CMK (cell line): ENCODE measurements around the gene NEAT1.
A peak's percentile ranks its signal among the peaks of the same experiment; 100 is the strongest.

Experiments
- DNase-seq: peaks from one replicate; pipeline ENCODE4 v3.0.0-alpha.2; 2010; ENCODE audit warnings: low read depth

Gene NEAT1

DNA sequence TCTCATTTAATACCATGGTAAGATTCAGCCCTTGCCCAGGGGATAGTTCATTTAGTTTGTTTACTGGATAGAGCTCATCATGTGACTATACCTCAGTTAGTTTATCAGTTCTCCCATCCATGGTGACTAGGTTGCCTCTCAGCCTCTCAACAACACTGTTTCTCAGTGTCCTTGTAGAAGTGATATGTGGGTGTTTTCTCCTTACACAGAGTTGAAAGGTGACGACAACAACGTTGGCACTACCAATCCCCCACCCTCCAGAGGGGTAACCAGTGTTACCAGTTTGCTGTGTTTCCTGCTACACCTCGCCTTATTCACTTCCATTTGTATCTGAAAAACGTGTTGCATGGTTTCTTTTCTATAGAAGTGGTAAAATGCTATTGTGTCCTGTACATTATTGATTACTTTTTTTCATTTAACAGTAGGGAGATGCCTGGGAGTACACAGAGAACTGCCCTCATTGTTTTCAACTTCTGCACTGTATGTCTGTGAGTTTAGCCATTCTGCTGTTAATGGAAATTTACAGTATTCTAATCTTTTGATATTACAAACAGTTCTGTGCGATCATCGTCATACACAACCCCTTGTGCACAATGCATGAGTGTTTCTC lies 11.6 kb downstream of the NEAT1 start:
- DNase-seq = no peak

DNA sequence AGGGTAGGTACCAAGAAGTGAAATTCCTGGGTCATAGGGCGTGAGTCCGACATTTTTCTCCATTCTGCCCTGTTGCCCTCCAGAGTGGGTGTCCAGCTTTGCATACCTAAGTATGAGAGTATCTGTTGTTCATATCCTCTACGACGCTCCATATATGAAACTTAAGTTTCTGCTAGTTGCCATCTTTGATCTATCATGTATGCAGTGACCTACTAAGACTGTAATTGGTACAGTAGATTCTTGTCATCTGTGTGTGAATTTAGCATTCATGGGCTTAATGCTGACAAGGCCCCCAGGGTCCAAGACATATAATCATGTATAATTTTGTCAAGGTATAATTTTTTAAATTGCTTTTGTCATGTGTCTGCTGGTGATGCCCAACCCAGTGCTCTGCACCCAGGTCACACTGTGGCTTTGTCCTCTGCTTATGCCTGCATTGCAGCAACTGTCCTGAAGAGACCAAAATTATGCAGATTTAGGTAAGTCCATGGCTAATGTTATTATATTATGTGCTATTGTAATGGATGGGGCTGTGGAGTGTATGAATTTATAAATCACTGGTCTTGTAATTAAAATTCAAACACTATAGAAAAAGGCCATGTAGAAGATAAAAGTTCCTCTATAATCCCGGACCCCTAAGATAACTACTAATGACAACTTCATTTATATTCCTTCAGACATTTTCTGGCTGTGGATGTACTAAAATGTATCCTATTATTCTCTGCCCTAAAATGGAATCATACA lies 12.2 kb downstream of the NEAT1 start:
- no peak for DNase-seq

DNA sequence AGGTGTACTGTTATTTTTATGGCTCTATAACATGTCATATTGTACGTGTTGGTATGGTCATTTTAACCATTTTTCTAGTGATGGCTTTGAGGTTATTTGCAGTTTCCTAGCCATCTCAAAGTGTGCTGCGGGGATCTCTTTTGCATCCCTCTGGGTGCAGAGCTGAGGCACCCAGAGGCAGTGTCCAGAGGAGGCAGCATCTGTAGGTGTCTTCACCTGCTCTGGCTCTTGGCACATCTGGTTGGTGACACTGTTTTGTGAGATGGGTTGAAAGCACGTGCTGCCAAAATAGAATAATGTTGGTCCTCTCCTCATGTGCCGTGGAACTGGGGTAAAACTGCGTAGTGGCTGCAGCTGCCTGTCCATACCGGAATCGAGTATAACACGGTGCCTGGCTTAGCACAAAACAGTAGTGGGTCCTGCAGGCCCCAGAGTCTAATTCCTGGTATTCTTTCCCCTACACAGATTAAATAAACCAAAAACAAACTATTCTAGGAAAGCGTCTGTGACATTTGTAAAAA lies 12.9 kb downstream of the NEAT1 start:
- no peak for DNase-seq

DNA sequence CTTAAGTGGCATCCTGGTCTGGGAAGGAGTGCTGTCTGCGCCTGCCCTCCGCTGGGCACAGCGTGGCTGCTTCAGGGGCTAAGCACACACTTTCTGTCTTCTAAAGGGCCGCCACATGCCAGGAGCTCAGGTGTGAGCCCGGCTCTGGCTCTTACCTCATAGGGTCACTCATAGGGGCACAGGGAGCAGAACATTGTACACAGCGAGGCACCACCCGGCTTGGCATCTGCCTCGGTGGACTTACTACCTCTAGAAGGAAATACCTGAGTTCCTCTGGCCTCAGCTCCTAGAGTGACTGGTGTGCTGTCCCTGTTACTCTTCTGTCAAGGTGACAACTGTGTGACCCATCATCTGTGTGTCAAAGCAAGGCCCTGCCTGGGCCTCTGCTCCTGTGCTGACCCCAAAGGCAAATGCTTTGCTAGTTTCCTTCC lies 13.4 kb downstream of the NEAT1 start:
- no peak for DNase-seq

DNA sequence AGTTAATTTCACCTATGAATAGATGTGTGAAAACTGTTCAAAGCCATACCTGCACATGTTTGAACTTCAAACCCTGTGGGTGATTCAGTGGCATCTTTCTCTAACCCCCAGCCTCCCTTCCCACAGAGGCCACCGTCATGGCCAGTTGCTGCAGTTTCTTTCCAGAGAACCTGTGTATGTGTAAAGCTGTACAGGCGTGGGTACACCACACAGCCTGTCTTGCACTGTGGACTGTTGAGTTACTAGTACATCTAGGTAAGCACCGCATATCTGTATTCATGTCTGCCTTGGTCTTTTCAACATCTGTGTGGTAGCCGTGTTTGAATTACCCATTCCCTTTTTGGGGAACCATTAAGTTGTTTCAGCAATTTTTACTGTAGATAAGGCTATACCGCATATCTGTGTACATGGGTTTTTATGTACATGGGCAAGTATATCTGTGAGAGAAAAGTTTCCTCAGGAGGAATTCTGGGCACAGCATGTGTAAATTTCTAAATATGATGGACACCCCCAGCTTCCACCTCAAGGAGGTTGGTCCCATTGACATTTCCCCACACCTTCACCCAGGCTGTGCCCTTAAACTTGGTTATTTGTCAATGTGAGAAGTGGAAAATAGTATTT lies 13.9 kb downstream of the NEAT1 start:
- no peak for DNase-seq

DNA sequence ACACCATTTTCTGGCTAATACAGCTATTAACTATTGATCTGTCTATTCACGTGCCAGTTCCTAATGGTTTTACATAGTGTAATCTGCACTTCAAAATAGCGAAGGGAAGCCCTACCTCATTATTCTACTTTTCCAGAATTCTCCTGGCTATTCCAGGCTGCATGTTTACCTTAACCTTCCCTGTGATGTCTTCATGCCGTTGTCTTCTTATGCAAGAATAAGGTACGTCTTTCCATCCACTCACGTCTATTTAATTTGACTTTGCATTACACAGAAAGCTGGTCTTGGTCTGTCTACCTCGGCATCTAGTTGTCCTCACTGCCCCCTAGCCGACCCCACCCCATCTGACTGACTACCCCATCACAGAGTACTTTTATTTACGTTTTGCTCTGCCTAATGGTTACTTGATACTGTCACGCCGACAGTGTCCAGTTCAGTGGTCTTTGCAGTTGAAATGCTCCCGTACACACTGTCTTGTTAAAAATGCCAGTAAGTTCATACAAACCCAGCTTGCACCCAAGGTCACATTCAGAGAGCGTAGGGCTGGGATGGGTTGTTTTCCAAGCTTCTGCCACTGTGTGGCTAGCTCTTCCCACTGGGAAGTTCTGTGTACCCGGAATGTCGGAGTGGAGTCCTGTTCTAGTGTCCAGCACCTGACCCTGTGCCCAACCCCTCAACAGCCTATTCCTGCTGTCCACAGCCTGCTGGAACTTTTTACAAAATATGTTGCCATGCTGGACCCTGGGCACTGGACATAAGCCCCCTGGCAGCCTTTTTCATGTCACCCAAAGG lies 15.0 kb downstream of the NEAT1 start:
- DNase-seq = no peak

DNA sequence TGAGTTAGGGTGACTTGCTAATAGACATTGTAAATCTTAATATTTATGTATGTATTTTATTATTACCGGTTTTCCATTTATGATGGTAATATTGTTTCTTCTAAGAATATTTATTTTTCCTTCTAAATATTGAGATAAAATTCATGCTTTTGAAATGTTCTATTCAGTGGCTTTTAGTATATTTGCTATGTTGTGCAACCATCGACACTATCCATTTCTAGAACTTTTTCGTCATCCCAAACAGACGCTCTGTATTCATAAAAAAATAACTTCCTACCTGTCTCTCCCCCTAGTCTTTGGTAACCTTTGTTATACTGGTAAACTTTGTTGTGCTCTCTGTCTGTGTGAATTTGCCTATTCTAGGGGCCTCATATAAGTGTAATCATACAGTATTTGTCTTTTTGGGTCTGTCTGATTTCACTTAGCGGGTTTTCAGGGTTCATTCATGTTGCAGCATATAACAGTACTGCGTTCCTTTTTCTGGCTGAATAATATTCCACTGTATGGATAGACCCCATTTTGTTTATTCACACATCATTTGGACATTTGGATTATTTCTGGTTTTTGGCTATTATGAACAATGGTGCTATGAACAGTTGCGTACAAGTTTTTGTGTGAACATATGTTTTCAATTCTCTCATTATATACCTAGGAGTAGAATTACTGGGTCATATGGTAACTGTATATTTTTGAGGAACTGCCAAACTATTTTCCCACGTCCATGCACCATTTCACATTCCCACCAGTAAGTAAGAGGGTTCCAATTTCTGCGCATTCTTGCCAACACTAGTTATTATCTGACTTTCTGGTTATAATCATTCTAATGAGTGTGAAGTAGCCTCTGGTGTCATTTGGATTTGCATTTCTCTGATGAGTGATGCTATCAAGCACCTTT lies 15.9 kb downstream of the NEAT1 start:
- no peak for DNase-seq

DNA sequence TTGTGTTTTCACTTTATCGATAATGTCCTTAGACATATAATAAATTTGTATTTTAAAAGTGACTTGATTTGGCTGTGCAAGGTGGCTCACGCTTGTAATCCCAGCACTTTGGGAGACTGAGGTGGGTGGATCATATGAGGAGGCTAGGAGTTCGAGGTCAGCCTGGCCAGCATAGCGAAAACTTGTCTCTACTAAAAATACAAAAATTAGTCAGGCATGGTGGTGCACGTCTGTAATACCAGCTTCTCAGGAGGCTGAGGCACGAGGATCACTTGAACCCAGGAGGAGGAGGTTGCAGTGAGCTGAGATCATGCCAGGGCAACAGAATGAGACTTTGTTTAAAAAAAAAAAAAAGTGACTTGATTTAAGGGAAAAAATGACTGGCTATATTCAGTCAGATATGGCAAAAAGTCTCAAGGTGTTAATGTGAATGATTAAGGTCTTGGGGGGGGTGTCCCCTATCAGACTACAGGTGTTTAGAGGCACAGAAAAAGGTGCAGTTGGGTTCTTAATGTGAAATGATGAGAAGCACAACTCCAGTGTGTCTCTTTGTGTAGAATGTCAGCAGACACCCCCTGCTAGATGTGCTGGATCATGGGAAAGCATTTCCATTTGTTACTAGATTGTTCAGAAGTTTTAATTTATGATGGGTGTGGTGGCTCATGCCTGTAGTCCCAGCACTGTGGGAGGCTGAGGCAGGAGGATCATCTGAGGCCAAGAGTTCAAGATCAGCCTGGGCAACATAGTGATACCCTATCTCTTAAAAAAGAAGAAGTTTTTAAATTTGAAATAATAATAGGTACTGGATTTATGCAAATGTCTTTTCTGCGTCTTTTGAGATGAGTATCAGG lies 17.0 kb downstream of the NEAT1 start:
- no peak for DNase-seq

DNA sequence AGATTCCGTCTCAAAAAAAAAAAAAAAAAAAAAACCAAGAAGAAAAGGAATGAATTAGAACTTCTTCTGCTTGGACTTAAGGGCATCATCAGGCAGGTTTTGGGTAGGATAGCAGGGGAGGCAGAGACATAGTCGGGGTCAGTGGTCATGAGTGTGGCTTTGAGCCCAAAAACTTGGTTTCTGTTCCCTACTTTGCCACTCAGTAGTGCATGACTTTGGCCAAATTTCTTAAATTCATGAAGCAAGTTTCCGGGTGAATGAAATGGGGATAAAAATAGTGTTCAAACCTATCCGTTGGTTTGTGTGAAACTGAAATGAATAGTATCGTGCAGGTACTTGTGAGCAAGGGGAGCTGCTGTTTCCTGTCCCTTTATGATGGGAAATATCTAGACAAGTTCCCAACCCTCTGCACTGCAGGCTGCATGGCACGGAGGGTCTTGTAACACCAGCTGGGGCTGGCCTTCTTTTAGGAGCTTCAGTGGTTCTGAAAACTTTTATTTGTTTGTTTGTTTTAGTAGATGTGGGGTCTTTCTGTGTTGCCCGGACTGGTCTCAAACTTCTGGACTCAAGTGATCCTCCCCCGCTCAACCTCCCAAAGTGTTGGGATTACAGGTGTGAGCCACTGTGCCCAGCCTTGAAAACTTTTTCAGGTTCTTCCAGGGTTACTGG lies 18.4 kb downstream of the NEAT1 start:
- DNase-seq = no peak

DNA sequence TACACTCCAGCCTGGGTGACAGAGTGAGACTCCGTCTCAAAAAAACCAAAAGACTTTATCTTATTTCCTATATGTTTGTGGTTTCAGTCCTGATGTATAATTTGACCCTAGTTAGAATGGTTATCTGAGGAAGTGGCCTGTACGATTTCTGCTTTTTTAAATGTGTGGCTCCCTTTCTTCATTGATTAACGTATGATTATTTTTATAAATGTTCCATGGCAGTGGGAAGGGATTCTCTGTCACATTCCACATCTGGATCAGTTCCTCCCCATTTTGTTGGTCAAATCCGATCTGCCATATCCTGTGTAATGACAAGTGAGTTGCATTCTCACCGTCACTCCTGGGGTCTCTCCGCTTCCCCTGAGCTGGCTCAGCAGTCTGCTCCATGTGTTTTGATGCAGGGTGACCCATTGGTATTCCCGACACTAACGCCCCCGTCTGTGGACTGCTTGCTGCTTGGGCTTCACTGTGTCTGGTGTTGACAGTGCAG lies 20.3 kb downstream of the NEAT1 start:
- DNase-seq = peak; percentile 56

DNA sequence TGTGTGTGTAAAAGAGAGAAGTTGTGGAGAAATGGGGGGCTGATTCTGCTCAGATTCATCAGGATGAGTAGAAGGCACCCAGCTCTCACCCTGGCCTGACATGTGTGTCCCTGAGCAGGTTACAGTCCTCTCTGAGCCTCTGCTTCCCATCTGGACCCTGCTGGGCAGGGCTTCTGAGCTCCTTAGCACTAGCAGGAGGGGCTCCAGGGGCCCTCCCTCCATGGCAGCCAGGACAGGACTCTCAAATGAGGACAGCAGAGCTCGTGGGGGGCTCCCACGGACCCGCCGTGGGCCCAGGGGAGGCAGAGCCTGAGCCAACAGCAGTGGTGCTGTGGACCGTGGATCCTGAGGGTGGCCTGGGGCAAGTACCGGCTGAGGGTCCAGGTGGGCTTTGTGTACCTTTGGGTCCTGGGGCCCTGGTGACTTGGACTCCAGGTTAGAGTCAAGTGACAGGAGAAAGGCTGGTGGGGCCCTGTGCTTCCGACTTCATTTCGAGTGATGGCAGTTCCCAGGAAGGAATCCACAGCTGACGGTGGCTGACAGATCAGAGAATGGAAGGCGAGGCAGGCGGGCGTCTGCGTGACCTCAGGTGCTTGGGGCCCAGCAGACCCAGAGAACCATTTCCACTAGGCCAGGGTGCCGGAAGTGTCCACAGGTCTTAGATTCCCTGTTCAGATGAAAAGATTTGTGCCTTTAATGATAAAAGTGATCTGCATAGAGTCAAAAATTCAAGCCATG lies 21.9 kb downstream of the NEAT1 start:
- no peak for DNase-seq

DNA sequence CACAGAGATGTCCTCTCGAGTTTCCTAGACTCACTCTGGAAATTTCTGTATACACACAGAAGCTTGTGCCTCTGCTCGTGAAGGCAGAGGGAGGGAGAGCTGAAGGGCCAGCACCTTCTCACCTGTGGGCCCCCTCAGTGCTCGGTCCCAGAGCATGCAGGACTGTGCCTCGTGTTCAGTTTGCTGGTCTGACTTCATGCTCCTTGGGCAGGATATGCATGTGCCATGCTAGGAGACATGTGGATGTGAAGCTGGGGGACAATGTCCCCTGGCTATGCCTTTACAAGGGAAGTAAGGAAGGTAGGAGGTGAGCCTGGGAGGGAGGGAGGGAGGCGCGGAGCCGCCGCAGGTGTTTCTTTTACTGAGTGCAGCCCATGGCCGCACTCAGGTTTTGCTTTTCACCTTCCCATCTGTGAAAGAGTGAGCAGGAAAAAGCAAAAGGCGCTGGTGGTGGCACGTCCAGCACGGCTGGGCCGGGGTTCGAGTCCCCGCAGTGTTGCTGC lies 22.6 kb downstream of the NEAT1 start:
- DNase-seq = no peak

DNA sequence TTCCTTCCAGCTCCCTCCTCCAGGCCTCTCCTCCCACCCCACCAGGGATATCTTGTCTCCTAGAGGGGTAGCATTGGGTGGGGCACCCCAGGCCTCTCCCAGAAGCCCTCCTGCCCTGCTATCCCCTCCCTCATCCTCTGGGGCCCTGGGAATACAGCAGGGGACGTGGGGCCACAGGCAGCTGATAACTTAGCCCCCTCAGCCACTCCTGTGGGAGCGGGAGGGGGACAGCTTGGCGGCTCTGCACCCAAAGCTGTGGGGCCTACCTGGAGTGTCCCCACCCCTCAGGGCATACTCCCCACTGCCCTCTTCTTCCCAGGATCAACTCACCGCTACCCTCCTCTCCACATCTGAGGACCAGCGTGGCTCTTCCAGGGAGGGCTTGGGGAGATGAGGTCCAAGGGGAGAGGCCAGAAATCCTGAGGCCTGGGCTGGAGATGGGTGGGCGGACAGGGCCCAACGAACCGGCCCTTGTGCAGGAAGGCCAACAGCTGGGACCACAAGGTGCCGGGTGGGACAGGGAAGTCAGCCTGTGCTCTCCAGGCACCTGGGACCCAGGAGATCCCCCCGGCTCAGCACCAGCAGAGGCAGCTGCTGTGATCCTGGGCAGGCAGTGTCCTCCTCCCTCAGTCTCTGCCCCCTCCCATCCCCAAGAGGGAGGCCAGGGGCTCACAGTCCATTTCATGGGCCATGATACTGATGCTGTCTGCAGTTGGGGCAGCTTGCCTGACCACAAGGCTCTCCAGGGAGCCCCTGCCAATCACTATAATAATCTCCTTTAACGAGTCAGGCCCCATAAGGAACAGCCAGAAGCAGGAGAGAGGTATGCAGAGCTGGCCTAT lies 23.2 kb downstream of the NEAT1 start:
- no peak for DNase-seq

DNA sequence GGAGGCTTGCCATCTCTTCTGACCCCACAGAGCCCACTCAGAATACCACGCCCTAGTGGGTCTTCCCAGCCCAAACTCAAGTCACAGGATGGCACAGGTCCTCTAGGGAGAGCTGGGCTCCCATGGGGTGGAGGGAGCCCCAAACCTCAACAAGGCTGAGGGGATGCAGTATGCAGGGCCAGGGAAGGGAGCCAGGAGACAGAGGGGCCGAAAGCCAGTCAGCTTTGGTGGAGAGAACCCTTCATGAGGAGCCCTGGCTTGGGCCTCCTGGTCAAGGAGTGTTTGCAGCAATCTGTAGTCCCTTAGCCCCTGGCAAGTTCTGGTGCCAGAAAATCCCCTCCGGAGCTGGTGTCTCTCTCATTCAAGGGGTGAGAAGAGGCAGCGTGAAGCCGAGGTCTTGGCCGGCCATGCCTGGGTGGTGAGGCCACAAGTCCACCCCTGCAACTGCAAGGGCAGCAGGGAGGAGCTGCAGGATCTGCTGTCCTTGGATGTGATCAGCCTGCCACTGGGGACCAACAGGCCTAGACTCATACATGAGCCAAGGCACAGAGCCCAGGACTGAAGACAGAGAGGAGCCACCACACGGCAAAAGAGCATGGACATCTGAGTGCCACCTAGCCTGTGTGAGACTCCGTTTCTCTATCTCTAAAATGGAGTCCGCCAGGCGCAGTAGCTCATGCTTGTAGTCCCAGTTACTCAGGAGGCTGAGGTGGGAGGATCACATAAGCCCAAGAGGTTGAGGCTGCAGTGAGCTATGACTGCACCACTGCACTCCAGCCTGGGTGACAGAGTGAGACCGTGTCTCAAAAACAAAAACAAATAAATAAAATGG lies 24.1 kb downstream of the NEAT1 start:
- DNase-seq = no peak

DNA sequence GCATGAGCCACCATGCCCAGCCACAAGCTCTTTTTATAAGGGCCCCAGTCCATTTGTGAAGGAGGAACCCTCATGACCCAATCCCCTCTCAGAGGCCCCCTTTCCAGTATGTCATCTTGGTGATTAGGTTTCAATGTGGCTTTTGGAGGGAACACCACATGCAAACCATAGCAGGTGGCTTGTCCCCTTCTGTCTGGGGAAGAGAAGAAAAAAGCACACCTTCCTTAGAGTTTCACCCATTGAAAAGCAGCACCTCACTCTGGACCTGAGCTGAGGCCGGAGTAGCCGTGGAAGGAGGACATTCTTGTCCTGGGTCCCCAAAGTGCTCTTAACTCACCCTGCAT lies 25.4 kb downstream of the NEAT1 start:
- no peak for DNase-seq

DNA sequence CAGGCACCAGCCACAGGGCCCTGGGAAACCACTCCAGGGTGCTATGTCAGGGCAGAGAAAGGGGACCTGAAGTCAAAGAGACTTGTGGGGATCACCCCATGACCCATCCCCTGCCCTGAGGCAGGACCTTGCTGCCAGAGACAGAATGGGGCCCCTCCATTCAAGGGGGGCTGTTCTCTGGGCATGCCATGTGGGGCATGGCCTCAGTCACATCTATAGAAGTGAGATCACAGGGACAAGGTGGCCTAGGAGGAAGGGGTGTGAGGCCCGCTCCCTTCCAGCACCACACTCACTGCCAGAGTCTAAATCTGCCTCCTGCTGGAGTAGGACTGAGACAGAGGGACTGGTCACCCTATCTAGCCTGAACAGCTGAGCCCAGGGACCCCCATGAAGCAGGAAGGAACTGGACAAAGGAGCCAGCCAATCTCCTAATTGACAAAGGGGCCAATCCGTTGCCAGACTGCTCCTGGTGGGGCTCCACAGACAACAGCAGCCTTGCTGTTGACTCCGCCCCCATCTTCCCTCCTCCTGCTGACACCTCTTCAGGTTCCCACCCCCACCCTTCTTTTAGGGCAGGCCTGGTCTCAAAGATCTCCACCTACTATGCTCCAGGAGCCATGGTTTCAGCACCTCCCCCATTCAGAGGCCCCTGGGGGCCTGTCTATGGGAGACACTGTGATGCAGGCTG lies 26.0 kb downstream of the NEAT1 start:
- peak; percentile 72 for DNase-seq
